OCI-LY7 (cell line): ENCODE measurements around the gene TMEM161A. TPM values are rescaled to one million over a fixed set of nuclear protein-coding genes. Genes with fewer than 3 reads are reported as not detected.
A peak's percentile ranks its signal among the peaks of the same experiment; 100 is the strongest.

Source experiments
- BruUV-seq: library from RNA; stranded (reverse); fragments of 400-500 nt; replicated peaks from 2 replicates; lab custom pipeline; 2021; lab: Mats Ljungman, UMichigan
- CTCF ChIA-PET: fragments of 300-600 bp; sonication (Branson Sonifier 250); formaldehyde crosslinking; loops from one replicate; lab custom pipeline; 2022; ENCODE audit warnings: antibody characterized with exemption; ENCODE audit not compliant: unreplicated experiment; lab: Charles Lee
- POLR2A ChIA-PET: fragments of 300-600 bp; sonication (Branson Sonifier 250); formaldehyde crosslinking; loops from one replicate; lab custom pipeline; 2022; ENCODE audit warnings: antibody characterized with exemption; lab: Charles Lee
- DNase-seq: peaks from one replicate; pipeline ENCODE4 v3.0.0-alpha.2; 2015; ENCODE audit warnings: low spot score
- H2AFZ ChIP-seq: fragments of 200-600 bp; sonication (generic), shearing (Covaris generic); 2 replicates; pipeline ENCODE4 v1.6.1; 2014; ENCODE audit warnings: mild to moderate bottlenecking, antibody characterized with exemption, low read length, moderate library complexity
- H3K27ac ChIP-seq: fragments of 200-600 bp; sonication (generic); 2 replicates; pipeline ENCODE4 v1.5.1; 2014; ENCODE audit warnings: mixed run types, low read depth, mild to moderate bottlenecking, moderate library complexity, low read length, inconsistent platforms; ENCODE audit not compliant: poor library complexity, severe bottlenecking
- H3K36me3 ChIP-seq: fragments of 200-600 bp; sonication (generic); 2 replicates; pipeline ENCODE4 v1.6.1; 2014; ENCODE audit warnings: mild to moderate bottlenecking, antibody characterized with exemption, low read length, moderate library complexity, mixed read lengths; ENCODE audit not compliant: insufficient read depth
- H3K4me1 ChIP-seq: fragments of 200-600 bp; sonication (generic); 2 replicates; pipeline ENCODE4 v1.5.1; 2014; ENCODE audit warnings: mild to moderate bottlenecking, low read length; ENCODE audit not compliant: insufficient read depth, poor library complexity, severe bottlenecking
- H3K4me2 ChIP-seq: fragments of 200-600 bp; sonication (generic); 2 replicates; pipeline ENCODE4 v1.6.1; 2014; ENCODE audit warnings: mild to moderate bottlenecking, low read length
- H3K4me3 ChIP-seq: fragments of 200-600 bp; sonication (generic); 2 replicates; pipeline ENCODE4 v1.5.1; 2014; ENCODE audit warnings: mild to moderate bottlenecking, low read depth, low read length; ENCODE audit not compliant: poor library complexity, severe bottlenecking
- H3K79me2 ChIP-seq: fragments of 200-600 bp; sonication (generic); 2 replicates; pipeline ENCODE4 v1.6.1; 2016; ENCODE audit warnings: low read depth, mild to moderate bottlenecking, low read length, moderate library complexity, mixed read lengths; ENCODE audit not compliant: insufficient read depth
- H3K9me2 ChIP-seq: fragments of 200-600 bp; sonication (generic); 2 replicates; pipeline ENCODE4 v1.6.1; 2016; ENCODE audit warnings: mild to moderate bottlenecking, low read length, mixed read lengths; ENCODE audit not compliant: insufficient read depth
- H3K9me3 ChIP-seq: fragments of 200-600 bp; sonication (generic); 2 replicates; pipeline ENCODE4 v1.6.1; 2014; ENCODE audit warnings: mild to moderate bottlenecking, mixed run types, low read length, mixed read lengths
- H4K20me1 ChIP-seq: fragments of 200-600 bp; sonication (generic); 2 replicates; pipeline ENCODE4 v1.6.1; 2014; ENCODE audit warnings: mild to moderate bottlenecking, antibody characterized with exemption, low read length, moderate library complexity, mixed read lengths; ENCODE audit not compliant: insufficient read depth
- EZH2phosphoT487 ChIP-seq: fragments of 200-600 bp; sonication (generic); IDR thresholded peaks from 2 replicates; pipeline ENCODE4 v1.6.1; 2018; ENCODE audit warnings: low read depth, borderline replicate concordance, mild to moderate bottlenecking, mixed run types, antibody characterized with exemption, low read length, moderate library complexity, mixed read lengths
- intact Hi-C: fragments of 100-400 bp; cut with micrococcal nuclease; formaldehyde crosslinking; loops from one replicate; pipeline ENCODE4 v1.10.0; 2022; ENCODE audit not compliant: unreplicated experiment
- total RNA-seq, 2 experiments: library from RNA; depleted of rRNA in 1 of 2; stranded (reverse); fragments of >200 nt in 1 of 2; shearing (Covaris generic) in 1 of 2; gene quantifications; 2 replicates each; pipeline ENCODE4 v1.2.3, GENCODE V29; 2014 to 2022
- TF ChIP-seq, protein P1 (sequence below): fragments of 200-600 bp; sonication (generic); conservative IDR thresholded peaks from 2 replicates; pipeline ENCODE4 v1.5.1; 2014; ENCODE audit warnings: mild to moderate bottlenecking, antibody characterized with exemption, low read length, moderate library complexity, mixed read lengths

Gene TMEM161A
- total RNA-seq, 2 experiments from 2014 or later, result 31.2 to 40.5 TPM

DNA sequence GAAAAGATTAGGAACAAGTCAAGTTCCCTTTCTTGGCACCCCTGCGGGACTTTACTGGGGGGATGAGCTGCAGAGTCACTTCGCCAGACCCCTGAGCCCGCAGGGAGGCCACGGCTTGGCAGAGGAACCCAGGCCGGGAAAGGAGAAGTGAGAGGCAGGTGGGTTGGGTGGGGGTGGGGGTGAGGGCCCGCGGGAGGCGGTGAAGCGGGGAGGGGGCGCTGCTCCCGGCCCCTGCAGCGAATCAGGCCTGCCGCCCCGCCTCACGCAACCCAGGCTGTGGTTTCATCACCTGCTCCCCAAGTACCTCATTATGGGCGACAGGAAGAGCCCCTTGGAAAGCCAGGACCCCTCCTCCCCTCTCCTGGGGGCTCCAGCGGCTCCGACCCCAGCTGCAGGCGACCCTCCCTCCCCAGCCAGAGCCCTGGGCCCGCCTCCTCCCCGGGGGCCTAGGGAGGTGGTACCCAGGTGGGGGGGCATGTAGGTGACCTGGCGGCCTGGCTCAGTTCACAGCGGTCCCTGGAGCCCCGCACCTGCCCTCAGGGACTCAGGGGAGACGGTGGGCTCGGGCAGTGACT, 22.3 kb upstream of the TMEM161A start:
- Histone ChIP-seq H3K79me2 (peaks cover 80% of the 10 kb centered on the region), H3K4me3 (peak overlapping the region; percentile 93), H3K36me3 (peaks cover 70% of the 10 kb centered on the region), H3K27ac (peak overlapping the region; percentile 98), H3K9me2 (no peaks in the 10 kb centered on the region), H3K4me2 (peak overlapping the region; percentile 100), H4K20me1 (no peaks in the 10 kb centered on the region), H3K4me1 (peaks cover 97% of the 10 kb centered on the region), H3K9me3 (no peaks in the 10 kb centered on the region), H2AFZ (no peak overlapping the region)
- peak; percentile 94 for DNase-seq
- TF ChIP-seq EZH2phosphoT487, result no peak
- TF ChIP-seq, protein P1, sequence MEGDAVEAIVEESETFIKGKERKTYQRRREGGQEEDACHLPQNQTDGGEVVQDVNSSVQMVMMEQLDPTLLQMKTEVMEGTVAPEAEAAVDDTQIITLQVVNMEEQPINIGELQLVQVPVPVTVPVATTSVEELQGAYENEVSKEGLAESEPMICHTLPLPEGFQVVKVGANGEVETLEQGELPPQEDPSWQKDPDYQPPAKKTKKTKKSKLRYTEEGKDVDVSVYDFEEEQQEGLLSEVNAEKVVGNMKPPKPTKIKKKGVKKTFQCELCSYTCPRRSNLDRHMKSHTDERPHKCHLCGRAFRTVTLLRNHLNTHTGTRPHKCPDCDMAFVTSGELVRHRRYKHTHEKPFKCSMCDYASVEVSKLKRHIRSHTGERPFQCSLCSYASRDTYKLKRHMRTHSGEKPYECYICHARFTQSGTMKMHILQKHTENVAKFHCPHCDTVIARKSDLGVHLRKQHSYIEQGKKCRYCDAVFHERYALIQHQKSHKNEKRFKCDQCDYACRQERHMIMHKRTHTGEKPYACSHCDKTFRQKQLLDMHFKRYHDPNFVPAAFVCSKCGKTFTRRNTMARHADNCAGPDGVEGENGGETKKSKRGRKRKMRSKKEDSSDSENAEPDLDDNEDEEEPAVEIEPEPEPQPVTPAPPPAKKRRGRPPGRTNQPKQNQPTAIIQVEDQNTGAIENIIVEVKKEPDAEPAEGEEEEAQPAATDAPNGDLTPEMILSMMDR, result no peak
- ChIA-PET CTCF (no interaction called here), POLR2A (interaction anchor here (0.6 to 8.0 kb wide), 4 partner anchors 9 to 368 kb away, joined by 3 to 201 read pairs (median 3); partner anchors contain the start of genes MEF2B and YJEFN3)
- intact Hi-C loops, result loop anchor here (1.0 to 10.0 kb wide), 3 partner anchors 10 to 636 kb away; partner anchors contain the start of genes ATP13A1, ELL, MEF2B and ZNF101
- no TSS peak for BruUV-seq

DNA sequence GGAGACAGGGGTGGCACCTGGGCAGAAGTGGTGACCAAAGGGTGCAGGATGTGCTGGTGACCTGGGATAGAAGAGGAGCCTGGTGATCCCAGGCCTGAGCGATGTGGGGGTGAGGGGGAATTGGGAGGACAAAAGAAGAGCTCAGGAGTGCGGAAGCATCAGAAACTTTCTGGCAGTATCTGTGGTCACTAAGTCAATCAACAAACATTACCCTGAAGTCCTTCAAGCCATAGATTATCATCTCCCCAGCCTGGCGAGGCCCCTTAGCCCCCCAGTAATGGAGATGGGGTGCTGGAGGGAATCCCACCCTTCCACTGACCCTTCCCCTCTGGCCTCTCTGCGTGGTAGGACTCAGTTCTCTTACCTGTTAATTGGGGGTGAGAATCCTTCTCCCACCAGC, 21.3 kb upstream of the TMEM161A start:
- ChIA-PET CTCF (interaction anchor here (0.6 to 1.6 kb wide), 2 partner anchors 15 to 843 kb away, joined by 3 to 5 read pairs; no protein-coding TSS in a partner anchor), POLR2A (interaction anchor here (0.9 to 8.0 kb wide), 2 partner anchors 10 to 15 kb away, joined by 4 to 201 read pairs; partner anchors contain the start of gene MEF2B)
- Histone ChIP-seq H2AFZ (no peak overlapping the region), H3K4me2 (peak overlapping the region; percentile 100), H3K9me3 (no peaks in the 10 kb centered on the region), H3K4me3 (peak overlapping the region; percentile 93), H3K79me2 (peaks cover 78% of the 10 kb centered on the region), H4K20me1 (no peaks in the 10 kb centered on the region), H3K27ac (peak overlapping the region; percentile 98), H3K4me1 (peaks cover 96% of the 10 kb centered on the region), H3K36me3 (peaks cover 68% of the 10 kb centered on the region), H3K9me2 (no peaks in the 10 kb centered on the region)
- DNase-seq, result no peak
- TF ChIP-seq, protein P1, result no peak
- no peak for TF ChIP-seq EZH2phosphoT487
- BruUV-seq, result TSS peak; percentile 15
- intact Hi-C loops, result no loop called here

DNA sequence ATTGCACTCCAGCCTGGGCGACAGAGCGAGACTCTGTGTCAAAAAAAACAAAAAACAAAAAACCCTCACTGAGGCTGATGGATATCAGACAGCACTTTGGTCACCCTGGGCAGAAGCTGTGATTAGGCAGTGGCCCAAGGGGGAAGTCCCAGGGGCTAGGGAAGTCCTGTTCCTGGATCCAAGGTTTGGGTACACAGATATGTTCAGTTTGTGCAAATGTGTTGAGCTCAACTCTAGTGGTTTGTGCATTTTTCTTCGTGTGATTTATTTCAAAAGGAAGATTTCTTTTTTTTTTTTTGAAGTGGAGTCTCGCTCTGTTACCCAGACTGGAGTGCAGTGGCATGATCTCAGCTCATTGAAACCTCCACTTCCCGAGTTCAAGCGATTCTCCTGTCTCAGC, 19.5 kb upstream of the TMEM161A start:
- CTCF ChIA-PET, result interaction anchor here (0.6 to 2.3 kb wide), 5 partner anchors 10 to 217 kb away, joined by 3 to 8 read pairs (median 3); partner anchors contain the start of gene MEF2B
- Histone ChIP-seq H3K9me2 (no peaks in the 10 kb centered on the region), H3K9me3 (no peaks in the 10 kb centered on the region), H3K36me3 (peaks cover 66% of the 10 kb centered on the region), H3K4me1 (peaks cover 96% of the 10 kb centered on the region), H3K79me2 (peaks cover 78% of the 10 kb centered on the region), H2AFZ (no peak overlapping the region), H3K4me3 (peak overlapping the region; percentile 59), H4K20me1 (no peaks in the 10 kb centered on the region), H3K4me2 (peak overlapping the region; percentile 89), H3K27ac (peak overlapping the region; percentile 98)
- POLR2A ChIA-PET, result interaction anchor here (0.8 to 8.0 kb wide), 4 partner anchors 11 to 105 kb away, joined by 3 to 201 read pairs (median 8); partner anchors contain the start of gene MEF2B
- intact Hi-C loops, result no loop called here
- DNase-seq, result peak; percentile 46
- no TSS peak for BruUV-seq
- TF ChIP-seq, protein P1, result no peak
- TF ChIP-seq EZH2phosphoT487, result no peak
